HG02623 (cell line): ENCODE results near the gene PXMP2.
A peak's percentile ranks its signal among the peaks of the same experiment; 100 is the strongest.
"Not testable (repeated sequence)": the region's sequence is repeated elsewhere in the genome, so short reads cannot be mapped to it uniquely, and the experiment has no call there.

ENCODE experiments used
- ATAC-seq: cut with Tn5 transposase; IDR thresholded peaks from one replicate; pipeline ENCODE4 v1.9.1; 2021; ENCODE audit warnings: moderate library complexity; ENCODE audit not compliant: unreplicated experiment

Gene PXMP2

GRCh38 chr12:132692030-132692429 is 4.6 kb downstream of the PXMP2 start:
- not testable (repeated sequence) for ATAC-seq

GRCh38 chr12:132694888-132695287 is 7.5 kb downstream of the PXMP2 start:
- not testable (repeated sequence) for ATAC-seq

DNA sequence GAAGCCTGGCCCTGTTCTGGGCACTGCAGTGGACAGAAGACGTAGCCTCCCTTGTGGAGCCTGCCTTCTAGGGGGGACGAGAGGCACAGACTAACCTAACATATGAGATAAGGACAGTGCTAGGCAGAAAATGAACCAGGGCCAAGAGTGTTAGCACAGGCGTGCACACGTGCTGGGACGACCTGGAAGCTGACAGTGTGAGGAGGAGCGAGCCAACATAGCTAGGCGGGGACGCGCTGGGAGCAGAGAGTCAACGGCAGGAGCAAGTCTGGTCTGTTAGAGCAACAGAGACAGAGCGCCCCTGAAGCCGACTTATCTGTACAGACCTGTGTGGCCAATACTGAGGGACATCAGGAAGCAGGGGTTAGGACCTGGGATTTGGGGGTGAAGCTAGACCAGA is 8.0 kb downstream of the PXMP2 start:
- ATAC-seq = no peak

DNA sequence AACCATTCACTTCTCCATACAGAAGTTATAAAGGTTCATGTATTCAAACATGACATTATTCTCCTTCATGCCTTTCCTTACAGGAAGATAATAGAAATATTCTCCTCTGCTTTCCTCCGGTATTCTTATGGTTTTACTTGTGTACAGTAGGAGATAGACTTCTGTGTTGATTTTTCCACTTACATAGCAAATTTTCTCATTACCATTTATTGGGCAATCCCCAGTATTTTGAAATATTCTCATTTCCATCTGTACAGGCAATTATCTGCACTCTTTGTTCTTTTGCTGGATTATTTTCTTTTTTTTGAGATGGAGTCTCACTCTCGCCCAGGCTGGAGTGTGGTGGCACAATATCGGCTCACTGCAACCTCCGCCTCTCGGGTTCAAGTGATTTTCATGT is 11.0 kb downstream of the PXMP2 start:
- no peak for ATAC-seq

- ATAC-seq = no peak
Measured at GRCh38 chr12:132700212-132700822, 12.9 kb downstream of the PXMP2 start.

- ATAC-seq = no peak
Measured at GRCh38 chr12:132702640-132703039, 15.3 kb downstream of the PXMP2 start.

DNA sequence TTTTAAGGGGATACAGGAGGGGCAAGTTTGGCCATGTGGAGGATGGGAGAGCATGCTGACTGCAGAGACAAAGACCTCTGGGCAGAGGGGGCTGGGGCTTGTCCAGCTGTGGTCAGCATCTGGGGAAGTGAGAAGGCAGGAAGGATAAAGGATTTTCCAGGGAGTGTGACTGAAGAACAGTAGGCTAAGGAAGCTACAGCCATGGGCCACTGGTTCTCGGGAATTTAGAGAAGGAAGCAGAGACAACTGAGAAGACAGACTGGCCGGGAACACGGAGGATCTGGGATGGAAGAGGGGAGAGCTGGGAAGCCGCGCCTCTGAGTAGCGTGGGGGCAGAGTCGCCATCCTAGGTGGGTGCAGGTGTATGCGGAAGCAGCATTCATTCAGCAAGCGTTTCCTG is 16.3 kb downstream of the PXMP2 start:
- no peak for ATAC-seq

- no peak for ATAC-seq
Measured at GRCh38 chr12:132707241-132707640, 19.9 kb downstream of the PXMP2 start.

DNA sequence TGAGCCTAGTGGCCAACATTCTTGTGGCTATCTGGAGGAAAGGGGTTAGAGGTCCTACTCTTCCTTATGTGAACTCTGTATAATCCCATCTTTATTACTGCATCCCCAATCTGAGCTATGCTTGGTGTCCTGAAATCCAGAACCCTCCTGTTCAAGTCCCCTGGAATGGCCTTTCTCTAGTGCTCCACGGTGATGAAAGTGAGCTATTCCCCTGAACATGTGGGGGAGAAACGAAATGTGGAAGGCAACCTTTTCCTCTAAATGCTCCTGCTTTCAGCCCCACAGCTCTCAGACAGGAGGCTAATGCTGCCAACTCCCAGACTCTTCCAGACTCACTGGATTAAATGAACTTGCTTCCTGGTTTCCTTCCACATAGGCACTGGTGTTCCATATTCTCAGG is 20.8 kb downstream of the PXMP2 start:
- no peak for ATAC-seq

DNA sequence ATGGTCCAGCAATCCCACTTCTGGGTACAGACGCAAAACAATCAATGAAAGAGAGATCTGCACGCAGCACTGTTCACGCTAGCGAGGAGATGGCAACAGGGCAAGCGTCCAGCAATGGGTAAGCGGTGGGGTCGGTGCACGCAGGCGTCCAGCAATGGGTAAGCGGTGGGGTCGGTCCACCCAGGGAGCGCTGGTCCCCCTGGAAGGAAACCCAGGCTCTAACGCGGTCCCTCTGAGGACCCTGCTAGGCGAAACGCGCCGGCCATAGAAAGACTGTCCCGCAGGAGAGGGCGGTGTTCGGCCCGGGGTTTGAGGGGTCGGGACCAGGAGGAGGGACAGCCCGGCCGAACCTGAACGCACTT is 22.6 kb downstream of the PXMP2 start:
- ATAC-seq = peak; percentile 21

- peak; percentile 78 for ATAC-seq
Measured at GRCh38 chr12:132710405-132711079, 23.2 kb downstream of the PXMP2 start, which contains the start of gene PGAM5. Gene PGAM5, plus strand, starts transcription at chr12:132710842. Its CDS starts 35 bp downstream, at chr12:132710877.

- peak; percentile 9 for ATAC-seq
Measured at GRCh38 chr12:132711080-132711843, 23.9 kb downstream of the PXMP2 start.

DNA sequence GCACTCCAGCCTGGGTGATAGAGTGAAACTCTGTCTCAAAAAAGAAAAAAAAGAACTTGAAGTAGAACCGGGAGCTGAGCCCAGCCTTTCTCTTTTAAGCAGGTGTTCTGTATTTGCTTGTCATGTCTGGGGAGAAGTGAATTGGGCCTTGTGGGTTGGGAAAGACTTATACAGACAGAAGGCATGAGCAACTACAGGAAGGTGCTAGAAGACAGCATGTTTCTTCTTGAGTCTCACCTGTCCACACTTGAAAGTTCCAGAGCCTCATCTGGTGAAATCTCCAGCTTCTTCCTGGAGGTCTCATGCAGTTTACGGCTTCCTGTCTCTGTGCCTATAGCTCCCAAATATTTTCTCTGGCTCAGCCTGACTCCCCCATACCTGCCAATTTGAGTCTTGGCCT is 25.7 kb downstream of the PXMP2 start:
- no peak for ATAC-seq

- no peak for ATAC-seq
Measured at GRCh38 chr12:132715874-132716273, 28.5 kb downstream of the PXMP2 start.

DNA sequence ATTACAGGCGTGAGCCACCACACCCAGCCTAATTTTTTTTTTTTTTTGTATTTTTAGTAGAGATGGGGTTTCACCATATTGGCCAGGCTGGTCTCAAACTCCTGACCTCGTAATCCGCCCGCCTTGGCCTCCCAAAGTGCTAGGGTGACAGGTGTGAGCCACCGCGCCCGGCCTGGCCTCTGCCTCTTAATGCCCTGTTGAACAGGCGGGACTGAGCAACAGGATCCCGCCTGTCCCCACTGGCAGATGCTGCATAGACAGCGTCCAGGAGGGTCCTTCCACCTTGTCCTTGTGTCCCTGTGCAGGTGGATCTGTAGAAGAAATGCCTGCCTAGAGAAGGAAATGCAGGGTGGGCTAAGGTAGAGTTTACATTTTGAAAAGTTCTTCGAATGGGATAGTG is 29.0 kb downstream of the PXMP2 start:
- ATAC-seq = no peak

- ATAC-seq = no peak
Measured at GRCh38 chr12:132717011-132717410, 29.6 kb downstream of the PXMP2 start.

GRCh38 chr12:132717531-132718387 is 30.4 kb downstream of the PXMP2 start:
- ATAC-seq = no peak

GRCh38 chr12:132718644-132719043 is 31.3 kb downstream of the PXMP2 start:
- ATAC-seq = no peak

DNA sequence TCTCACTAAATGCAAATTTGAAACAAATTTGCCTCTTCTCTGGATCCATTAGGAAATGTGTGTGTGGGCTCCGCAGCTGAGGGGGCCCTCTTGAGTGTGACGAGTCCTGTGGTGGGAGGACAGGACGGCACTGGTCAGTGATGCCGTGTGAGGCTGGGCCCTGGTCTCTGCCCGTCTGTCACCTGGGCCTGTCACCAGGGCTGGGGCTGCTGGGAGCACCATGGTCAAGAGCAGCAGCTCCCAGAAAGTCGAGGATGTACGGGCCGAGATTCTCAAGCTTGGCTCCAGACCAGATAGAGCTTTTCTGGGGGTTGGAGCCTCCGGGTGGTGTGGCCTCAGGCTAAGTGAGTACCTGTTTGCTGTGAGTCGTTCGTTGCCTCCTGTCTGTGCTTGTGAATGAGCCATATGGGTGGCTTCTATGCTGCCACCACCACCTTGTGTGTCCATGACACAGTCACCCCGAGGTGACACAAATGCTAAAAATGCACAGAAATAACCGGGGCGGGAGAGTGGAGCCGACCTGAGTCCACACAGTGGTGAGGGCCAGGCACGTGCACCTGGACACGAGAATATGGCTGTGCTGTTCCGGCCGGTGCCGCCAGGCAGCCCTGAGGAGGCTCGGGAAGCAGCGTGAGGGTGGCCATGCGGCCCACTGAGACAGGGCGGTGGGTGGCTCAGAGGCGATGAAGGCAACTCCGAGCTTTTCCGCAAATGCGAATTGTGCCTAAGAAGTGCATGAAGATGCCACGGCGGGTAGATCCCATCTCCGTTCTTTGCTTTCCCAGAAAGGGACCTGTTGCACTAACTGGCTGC is 32.0 kb downstream of the PXMP2 start:
- ATAC-seq = no peak

- ATAC-seq = no peak
Measured at GRCh38 chr12:132719954-132720324, 32.6 kb downstream of the PXMP2 start.
